NCI-H748 (cell line): ENCODE results near the gene TNRC18.
"Not testable (repeated sequence)": the region's sequence is repeated elsewhere in the genome, so short reads cannot be mapped to it uniquely, and the experiment has no call there.

Source experiments
- DNase-seq: peaks from one replicate; lab custom pipeline; 2025; ENCODE audit not compliant: unreplicated experiment; lab: John Stamatoyannopoulos, UW

Gene TNRC18

DNA sequence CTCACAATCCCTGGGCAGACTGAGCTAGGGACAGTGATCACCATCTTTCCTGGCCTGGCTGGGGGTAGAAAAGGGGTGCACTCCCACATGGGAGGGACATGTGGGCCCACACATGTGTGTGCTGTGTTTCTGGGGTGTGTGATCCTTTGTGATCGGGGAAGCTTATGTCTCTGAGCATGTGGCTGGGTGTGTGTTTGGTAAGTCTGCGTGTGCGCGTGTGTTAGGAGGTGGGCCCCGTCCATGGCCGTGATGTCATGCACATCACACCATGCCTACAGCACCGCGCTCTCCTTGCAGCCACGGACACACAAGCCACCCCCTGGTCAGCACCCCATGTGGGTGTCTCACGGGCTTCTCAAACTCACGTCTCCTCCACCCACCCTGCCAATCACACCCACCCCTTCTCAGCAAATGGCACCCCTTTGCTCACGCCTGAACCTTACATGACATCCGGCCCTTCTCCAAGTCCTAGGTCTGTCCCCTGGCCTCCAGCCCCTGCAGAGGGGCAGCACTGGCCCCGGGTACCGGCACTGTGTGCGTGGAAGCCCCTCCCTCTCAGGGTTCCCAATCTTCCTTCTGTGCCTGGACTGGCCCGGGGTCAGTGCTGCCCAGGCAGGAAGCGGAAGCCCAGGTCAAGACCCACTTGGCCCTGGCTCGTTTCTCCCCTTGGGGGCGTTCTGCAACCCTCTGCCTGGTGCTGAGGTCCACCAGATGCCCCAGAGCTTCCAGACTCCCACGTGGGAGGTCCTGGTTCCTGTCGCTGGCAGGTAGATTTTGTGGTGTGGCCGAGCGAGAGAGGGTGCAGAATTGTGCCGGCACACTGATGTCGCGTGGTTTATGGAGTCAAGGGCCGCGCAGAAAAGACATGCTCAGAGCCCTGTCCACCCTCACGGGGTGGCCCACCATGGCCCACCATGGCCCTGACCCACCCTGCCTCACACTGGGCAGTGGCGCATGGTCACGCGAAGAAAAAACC lies 128.3 kb downstream of the TNRC18 start:
- no peak for DNase-seq

GRCh38 chr7:5294169-5294987 lies 129.3 kb downstream of the TNRC18 start:
- DNase-seq, result no peak

- DNase-seq, result not testable (repeated sequence)
These were observed 131.8 kb downstream of the TNRC18 start for GRCh38 chr7:5291711-5292335.

GRCh38 chr7:5291301-5291700 lies 132.3 kb downstream of the TNRC18 start:
- no peak for DNase-seq

- no peak for DNase-seq
These were observed 134.3 kb downstream of the TNRC18 start for GRCh38 chr7:5289355-5289754.

GRCh38 chr7:5288560-5288959 lies 135.1 kb downstream of the TNRC18 start:
- not testable (repeated sequence) for DNase-seq

DNA sequence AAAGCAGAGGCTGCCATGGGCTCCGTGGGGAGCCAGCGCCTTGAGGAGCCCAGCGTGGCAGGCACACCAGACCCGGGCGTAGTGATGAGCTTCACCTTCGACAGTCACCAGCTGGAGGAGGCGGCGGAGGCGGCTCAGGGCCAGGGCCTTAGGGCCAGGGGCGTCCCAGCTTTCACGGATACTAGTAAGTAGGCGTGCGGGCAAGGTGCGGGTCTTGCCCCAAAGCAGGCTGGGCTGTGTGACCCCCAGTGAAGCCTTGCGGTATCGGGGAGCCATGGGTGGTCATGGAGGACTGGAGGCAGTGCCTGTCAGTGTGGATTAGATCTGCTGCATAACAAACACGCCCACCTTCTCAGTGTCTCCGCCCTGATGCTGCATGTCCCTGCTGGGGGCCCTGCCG lies 135.8 kb downstream of the TNRC18 start:
- no peak for DNase-seq

GRCh38 chr7:5287373-5287772 lies 136.3 kb downstream of the TNRC18 start:
- not testable (repeated sequence) for DNase-seq

DNA sequence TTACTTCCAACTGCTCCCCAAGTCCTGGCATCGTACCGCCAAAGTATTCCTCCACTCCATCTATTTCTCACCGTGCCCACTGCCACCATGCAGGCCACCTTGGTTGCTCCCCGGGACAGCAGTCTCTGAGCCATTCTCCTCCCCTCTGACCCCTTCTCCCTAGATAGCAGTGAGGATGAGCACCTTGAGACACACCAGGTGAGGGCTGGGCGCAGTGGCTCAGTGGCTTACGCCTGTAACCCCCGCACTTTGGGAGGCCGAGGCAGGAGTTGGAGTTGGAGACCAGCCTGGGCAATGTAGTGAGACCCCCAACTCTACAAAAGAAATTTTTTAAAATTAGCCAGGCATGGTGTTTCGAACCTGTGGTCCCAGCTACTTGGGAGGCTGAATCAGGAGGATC lies 136.7 kb downstream of the TNRC18 start:
- no peak for DNase-seq

GRCh38 chr7:5284304-5285281 lies 139.0 kb downstream of the TNRC18 start:
- DNase-seq, result peak; percentile 92

GRCh38 chr7:5283421-5284303 lies 140.0 kb downstream of the TNRC18 start:
- DNase-seq, result peak; percentile 32

GRCh38 chr7:5282543-5283316 lies 140.9 kb downstream of the TNRC18 start, which contains the start of gene SLC29A4:
TSS of gene SLC29A4 (plus strand) at chr7:5282943. CDS start at chr7:5287817, 4,874 bp downstream.
- DNase-seq, result peak; percentile 48

DNA sequence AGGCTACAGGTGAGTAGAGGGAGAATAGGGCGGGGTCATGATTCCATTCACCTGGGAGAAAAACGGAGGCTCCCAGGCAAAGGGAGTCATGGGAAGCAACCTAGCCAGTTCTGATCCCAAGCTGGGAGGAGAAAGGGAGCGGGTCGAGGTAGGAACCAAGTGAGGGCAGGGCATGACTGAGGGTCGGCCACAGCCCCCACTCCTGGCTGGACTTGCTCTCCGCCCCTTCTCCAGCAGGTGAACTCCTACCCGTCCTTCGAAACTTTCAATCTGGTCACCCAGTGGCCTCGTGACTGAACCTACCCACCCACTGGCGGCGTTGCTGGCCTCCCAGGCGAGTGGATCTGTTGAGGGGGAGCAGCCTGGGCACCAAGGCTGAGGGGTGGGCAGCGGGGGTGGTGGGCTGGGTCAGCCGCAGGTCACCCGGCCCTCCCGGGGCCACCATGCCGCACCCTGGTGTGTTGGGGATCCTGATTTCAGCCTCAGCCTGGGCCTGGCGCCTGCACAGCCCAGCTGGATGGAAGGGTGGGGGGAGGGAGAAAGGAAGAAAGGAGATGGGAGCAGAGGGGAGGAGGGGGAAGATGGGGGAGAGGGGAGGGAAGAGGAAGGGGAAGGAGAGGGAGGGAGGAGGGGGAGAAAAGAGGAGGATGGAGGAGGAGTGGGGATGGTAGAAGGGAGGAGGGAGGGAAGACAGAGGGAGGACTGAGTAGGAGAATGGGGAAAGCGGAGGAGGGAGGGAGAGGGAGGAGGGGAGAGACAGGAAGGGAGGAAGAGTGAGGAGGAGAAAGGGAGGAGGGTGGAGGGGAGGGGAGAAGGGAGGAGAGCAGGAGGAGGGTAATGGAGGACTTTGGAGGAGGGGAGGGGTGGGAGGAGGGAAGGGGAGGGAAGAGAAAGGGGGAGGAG lies 141.8 kb downstream of the TNRC18 start:
- not testable (repeated sequence) for DNase-seq

GRCh38 chr7:5279734-5280133 lies 143.9 kb downstream of the TNRC18 start:
- DNase-seq, result no peak

GRCh38 chr7:5278766-5279165 lies 144.9 kb downstream of the TNRC18 start:
- no peak for DNase-seq

DNA sequence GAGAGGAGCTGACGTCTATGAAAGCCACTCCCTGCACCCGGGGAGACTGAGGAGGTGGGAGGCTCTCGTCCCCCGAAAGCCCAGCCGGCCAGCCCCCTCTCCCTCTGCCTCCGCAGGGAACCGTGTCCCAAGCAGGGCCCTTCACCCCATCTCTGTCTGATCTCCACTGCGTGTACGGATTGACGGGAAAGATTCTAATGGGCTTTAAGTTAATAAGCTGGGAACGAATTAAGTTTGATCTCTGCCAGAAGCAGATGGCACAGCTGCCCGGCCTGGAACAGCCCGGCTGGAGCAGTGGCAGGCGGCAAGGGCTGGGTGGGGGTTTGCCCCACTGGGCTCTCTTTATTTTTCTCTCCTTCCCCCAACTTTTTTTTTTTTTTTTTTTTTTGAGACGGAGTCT lies 147.0 kb downstream of the TNRC18 start:
- DNase-seq, result no peak

GRCh38 chr7:5276123-5276522 lies 147.5 kb downstream of the TNRC18 start:
- DNase-seq, result not testable (repeated sequence)
